Activated CD8-positive, alpha-beta memory T cell treated with anti-CD3 and anti-CD28 coated beads, Interleukin-2, amount 50 U/mL, for 24 hours (primary cell): Measurements from ENCODE around the gene TRIM24.
"Not testable (repeated sequence)": the region's sequence is repeated elsewhere in the genome, so short reads cannot be mapped to it uniquely, and the experiment has no call there.

Source experiments
- DNase-seq: peaks from one replicate; pipeline ENCODE4 v3.0.0-alpha.2; 2020; ENCODE audit errors: extremely low read depth

TRIM24 gene

DNA sequence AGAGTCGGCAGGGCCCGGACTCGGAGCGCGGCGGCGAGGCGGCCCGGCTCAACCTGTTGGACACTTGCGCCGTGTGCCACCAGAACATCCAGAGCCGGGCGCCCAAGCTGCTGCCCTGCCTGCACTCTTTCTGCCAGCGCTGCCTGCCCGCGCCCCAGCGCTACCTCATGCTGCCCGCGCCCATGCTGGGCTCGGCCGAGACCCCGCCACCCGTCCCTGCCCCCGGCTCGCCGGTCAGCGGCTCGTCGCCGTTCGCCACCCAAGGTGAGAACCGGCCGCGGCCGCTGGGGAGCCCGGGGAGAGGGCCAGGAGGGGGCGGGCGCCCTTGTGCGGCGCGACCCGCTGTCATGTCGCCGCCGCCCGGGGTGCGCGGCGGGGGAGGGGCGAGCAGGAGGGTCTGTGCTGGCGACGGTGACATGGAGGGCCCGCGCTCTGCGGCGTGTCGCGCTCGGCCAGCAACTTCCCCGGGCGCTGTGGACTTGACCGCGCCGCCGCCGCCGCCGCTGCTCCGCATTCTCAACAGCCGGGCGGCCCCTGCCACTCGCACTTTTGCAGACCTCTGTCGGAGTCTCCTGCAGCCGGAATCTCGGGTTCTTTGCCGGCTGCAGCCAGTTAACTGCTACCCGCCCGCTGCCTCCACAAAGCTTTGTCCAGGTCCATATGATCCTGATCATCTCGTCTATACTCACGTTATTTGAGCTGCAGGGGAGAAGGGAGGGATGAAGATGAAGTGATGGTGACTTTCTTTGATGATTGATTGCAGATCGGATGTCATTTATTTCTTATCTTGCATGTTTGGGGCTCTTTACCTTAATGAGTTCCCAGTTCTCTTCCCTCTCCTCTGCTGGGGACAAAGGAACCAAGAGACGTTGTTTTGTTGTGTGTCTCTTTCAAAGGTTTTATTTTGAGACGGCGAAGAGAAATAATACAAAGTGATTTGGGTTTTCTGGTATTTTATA, 869 bp downstream of the TRIM24 start:
- DNase-seq: peak; percentile 13

DNA sequence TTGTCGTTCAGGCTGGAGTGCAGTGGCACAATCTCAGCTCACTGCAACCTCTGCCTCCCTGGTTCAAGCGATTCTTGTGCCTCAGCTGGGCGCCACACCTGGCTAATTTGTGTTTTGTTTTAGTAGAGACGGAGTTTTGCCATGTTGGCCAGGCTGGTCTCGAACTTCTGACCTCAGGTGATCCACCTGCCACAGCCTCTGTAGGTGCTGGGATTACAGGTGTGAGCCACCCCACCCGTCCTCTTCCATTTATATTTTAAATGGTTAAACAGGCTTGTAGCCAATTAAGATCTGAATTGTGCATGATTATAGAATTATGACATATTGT, 3.2 kb downstream of the TRIM24 start:
- not testable (repeated sequence) for DNase-seq

DNA sequence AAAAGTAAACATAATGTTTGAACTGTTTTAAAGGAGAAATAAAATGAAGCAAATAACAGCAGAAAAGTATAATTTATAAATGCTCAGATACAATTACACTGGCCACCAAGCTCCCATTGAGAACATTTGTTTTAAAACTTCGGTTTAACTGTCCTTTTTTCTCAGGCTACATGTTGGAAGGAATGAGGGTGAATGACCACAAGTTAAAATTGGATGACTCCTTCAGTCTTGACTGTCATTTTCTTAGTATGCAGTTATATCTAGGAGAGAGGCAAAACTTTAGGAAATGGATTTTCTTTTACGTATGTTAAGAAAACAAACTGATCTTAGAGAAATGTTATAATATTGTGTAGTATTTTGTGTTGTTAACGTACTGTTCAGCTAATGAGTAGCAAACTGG, 5.0 kb downstream of the TRIM24 start:
- DNase-seq: no peak

DNA sequence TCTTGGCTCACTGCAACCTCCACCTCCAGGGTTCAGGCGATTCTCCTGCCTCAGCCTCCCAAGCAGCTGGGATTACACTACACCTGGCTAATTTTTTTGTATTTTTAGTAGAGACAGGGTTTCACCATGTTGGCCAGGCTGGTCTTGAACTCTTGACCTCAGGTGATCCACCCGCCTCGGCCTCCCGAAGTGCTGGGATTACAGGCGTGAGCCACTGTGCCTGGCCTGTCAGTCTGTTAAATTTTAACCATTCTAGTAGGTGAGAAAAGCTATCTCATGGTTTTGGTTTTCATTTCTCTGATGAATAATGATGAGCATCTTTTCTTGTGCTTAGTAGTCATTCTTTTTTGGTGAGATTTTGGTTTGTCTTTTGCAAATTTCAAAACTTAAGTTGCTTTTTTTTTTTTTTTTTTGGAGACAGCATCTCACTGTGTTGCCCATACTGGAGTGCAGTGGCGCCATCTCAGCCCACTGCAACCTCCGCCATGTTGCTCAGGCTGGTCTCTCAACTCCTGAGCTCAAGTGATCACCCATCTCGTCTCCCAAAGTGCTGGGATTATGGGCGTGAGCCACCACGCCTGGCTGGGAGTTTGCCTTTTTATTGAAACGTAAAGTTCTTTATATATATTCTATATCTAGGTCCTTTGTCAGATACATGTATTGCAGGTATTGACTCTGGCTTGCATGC, 6.2 kb downstream of the TRIM24 start:
- DNase-seq: not testable (repeated sequence)

DNA sequence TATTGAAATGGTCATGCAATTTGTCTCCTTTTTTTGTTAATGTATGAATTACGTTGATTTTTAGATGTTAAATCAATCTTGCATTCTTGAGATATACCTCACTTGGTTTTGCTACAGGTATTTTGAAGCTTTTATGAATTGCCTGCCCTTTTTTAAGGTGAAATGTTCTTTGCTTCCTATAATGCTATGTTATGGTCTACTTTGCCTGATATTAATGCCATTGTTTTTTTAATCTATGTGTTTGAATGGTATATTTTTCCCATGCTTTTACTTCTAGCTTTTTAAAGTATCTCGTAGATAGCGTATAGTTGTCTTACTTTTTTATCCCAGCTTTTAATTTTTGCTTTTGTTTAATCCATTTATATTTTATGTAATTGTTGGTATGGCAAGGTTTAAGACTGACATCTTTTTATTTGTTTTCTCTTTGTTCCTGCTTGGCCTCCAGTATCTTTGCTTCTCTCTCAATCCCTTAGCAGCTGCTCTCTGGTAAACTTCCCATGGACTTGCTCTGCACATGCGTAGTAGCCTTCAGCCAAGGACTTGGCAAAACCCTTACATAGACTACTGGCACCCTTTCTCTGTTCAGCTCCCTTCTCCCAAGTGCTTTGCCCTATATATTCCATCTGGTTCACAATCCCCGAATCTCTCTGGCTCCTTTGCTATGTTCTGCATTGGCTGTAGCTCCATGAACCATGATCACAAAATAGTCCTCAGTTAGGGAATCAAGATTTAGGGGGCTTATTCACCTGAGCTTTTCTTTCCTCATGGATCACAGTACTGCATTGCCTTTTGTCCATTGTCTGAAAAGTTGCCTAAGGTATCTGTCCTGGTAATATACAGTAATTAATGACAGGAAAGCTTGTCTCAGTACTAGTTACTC, 8.4 kb downstream of the TRIM24 start:
- DNase-seq: no peak

DNA sequence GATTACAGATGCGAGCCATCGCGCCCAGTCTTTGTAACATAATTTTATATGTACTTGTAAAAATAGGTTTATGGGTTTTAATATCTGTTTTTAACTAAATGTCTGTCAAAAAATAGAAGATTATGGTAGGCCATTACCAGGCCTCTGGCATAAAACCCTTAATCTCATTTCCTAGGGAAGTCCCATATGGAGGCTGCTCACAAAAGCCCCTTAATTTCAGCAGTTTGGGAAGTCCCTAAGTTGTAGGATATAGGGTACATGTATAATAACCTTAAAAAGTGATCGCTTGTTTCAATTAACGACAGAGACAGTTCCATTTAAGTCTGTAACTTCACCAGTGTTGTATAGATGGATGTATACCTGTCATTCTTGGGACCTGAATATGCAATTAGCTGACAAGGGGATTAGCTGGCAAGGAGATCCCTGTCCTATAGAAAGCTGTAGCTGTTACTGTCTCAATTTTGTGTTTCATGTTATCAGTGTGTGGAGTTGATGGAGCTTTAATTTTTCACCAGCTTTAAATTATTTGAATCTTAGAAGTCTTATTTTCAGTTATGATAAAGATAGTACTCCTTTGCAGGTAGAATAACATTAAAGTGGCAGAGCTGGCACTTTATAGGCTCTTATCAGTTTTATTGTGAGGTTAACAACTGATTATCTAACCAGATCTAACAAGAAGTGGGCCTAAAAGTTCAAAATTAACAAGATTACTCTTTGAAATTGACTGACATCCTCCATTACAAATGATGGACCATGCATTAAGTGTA, 10.5 kb downstream of the TRIM24 start:
- DNase-seq: no peak

DNA sequence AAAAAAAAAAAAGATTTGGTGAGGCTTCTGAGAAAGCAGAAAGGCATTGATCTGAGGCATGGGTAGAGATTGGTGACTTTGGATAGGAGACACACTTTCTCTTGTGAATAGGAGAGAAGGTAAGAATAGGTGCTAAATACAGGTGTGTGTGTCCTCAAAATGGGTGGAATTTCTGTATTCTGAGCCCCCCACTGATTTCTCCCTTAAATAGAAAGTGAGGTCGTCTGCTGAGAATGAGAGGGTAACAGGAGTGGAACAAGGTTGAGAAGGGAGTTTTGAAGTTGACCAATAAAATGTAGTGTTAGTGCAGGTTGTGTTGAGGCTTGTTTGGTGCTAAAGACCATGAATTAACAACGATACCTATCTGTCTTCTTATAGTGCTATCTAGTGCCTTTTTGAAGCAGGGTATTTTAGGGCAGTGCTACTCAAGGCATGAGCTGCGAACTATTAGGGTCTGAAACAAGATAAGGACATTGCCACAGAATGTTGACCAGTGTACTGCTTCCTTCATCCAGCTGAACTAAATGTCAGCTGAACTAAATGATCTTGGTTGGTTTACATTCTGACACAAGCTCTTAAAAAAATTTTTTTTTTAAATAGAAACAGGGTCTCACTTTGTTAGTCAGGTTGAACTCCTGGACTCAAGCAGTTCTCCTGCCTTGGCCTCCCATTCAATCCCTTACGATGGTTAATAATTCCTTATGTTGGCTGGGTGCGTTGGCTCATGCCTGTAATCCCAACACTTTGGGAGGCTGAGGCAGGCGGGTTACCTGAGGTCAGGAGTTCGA, 12.4 kb downstream of the TRIM24 start:
- no peak for DNase-seq

DNA sequence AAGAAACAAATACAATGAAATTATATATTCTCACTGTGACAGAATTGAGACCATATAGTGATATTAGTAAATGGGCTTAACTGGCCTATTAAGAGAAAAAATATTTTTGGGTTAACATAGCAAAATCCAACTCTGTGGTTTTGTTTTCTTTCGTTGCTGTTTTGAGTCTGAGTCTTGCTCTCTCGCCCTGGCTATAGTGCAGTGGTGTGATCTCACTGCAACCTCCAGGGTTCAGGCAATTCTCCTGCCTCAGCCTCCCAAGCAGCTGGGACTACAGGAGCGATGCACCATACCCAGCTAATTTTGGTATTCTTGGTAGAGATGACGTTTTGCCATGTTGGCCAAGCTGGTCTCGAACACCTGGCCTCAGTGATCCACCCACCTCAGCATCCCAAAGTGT, 15.3 kb downstream of the TRIM24 start:
- no peak for DNase-seq

DNA sequence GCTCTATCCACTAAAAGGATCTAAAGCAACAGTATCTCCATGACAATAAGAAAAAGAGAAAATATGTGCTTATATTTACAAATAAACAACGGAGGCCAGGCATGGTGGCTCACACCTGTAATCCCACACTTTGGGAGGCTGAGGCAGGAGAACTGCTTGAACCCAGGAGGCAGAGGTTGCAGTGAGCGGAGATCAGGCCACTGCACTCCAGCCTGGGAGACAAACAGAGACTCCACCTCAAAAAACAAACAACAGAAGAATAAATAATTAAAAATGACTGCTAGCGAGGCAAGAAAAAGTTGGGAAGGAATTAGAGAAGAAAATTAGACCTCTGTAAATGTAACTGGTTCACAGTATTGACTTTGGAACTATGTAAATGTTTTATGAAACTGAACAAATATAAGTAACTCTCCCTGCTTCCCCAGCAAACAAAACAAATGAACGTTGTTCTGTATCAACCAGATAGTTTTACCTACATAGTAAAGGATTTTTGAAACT, 17.1 kb downstream of the TRIM24 start:
- DNase-seq: no peak

DNA sequence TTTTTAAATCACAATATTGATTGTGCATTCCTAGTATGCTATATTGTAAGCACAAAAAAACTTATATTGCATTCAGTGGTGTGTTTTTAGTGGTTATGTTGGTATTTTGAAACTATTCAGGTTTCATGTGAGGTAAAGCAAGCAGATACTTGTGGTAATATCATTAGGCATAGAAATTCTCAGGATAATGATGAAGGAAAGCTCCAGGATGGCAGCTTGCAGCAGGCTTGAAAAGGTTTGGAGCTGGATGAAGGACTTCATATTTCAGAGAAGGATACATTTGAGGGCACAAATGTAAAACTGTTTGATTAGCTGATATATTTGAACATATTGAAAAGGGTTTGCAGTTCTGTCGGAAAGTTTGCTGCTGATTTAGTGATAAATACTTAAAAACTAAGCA, 17.5 kb downstream of the TRIM24 start:
- no peak for DNase-seq

DNA sequence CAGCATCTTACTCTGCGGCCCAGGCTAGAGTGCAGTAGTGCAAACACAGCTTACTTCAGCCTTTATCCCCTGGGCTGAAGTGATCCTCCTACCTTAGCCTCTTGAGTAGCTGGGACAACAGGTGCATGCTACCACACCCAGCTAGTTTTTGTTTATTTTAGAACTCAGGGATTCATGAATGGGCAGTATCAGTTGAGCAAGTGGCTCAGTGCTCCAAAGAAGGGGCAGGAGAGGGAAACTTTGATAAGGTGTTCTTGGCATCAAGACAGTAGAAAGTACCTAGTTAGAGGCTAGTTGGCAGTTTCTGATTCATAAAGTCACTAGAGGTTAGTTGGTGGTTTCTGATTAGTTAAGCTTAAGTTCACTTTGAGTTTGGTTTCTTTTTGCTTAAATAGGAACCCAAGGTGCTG, 18.4 kb downstream of the TRIM24 start:
- DNase-seq: no peak

DNA sequence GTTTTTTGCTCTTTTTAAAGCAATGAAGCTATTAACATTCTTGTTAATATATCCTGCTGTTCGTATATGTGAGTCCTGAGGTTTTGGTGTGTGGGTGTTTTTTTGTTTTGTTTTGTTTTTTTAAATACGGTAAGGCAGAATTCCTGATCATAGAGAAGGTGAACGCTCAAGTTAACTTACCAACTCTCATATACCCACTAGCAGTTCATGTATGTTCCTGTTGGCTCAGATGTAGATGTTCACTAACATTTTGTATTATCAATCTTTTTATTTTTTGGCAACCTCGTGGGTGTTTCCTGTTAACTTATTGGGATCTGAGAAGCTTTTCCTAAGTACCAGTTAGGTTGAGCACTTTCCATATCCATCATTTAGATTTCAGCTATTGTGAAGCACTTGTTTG, 20.5 kb downstream of the TRIM24 start:
- no peak for DNase-seq

DNA sequence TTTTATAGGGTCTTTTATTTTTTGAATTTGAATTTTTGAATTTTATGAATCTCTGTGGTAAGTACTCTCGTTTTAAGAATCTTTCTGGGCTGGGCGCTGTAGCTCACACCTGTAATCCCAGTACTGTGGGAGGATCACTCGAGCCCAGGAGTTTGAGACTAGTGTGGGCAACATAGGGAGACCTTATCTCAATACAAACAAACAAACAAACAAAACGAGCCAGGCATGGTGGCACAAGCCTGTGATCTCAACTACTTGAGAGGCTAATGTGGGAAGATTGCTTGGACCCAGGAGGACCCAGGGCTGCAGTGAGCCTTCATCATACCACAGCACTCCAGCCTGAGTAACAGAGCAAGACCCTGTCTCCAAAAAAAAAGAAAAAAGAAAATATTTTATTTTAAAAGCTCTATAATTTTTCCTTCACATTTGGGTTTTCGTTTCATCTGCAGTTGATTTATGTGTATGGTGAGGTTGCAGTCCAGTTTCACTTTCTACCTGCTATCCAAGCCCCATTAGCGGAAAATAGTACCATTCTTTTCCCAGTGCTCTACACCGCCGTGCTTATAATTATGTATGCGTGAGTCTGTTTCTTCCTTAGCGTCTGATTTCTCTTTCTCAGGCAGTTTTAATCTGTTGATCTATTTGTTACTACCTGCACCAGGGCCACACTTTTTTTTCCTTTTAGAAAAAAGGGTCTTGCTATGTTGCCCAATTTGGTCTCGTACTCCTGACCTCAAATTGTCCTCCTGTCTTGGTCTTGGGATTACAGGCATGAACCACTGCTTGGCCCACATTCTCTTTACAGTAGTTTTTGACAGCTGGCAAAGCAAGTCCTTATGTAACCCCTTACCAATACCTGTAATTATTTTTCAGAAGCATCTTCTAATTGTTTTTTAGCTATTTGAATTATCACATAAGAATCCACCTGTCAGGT, 21.7 kb downstream of the TRIM24 start:
- DNase-seq: no peak

DNA sequence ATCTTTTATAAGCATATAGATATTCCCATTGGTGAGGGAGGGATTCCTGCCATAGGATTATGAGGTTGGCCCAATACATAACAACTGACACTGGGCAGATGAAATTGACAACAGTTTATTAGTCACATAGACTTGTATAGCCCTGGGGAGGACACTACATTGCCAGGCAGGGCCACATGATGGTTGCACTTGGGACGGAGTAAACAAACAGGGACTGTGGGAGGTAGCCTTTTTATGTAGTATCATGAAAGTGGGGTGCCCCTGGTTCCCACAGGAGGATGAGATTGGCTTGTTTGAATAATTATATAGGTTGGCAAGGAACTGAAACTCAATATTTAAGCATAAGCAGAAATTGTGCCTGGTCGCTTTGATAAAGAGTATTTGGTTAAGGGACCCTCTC, 23.5 kb downstream of the TRIM24 start:
- no peak for DNase-seq

DNA sequence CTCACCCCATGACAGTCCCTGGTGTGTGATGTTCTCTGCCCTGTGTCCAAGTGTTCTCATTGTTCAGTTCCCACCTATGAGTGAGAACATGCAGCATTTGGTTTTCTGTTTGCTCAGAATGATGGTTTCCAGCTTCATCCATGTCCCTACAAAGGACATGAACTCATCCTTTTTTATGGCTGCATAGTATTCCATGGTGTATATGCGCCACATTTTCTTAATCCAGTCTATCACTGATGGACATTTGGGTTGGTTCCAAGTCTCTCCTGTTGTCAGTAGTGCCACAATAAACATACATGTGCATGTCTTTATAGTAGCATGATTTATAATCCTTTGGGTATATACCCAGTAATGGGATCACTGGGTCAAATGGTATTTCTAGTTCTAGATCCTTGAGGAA, 25.4 kb downstream of the TRIM24 start:
- DNase-seq: not testable (repeated sequence)

DNA sequence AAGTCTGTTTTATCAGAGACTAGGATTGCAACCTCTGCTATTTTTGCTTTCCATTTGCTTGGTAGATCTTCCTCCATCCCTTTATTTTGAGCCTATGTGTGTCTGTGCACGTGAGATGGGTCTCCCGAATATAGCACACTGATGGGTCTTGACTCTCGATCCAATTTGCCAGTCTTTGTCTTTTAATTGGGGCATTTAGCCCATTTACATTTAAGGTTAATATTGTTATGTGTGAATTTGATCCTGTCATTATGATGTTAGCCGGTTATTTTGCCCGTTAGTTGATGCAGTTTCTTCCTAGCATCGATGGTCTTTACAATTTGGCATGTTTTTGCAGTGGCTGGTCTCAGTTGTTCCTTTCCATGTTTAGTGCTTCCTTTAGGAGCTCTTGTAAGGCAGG, 29.1 kb downstream of the TRIM24 start:
- not testable (repeated sequence) for DNase-seq

DNA sequence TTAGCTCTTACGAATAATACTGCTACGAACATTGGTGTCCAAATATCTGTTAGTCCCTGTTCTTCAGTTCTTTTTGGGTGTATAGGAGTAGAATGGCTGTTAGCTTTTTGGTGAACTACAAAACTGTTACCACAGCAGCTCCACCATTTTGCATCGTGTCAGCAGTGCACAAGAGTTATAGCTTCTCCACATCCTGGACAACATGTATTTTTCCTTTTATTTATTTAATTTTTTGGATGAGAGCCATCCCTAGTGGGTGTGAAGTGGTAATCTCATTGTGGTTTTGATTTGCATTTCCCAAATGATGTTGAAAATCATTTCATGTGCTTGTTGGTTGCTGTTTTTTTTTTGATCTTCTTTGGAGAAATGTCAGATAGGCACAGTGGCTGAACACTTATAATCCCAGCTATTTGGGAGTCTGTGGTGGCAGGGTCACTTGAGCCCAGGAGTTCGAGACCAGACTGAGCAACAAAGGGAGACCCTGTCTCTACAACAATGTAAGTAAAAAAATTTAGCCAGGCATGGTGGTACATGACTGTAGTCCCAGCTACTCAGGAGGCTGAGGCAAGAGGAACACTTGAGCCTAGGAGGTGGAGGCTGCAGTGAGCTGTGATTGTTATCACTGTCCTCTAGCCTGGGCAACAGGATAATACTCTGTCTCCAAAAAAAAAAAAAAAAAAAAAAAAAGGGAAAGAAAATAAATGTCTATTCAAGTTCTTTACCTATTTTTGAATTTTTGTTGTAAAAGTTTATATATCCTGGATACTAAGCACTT, 31.7 kb downstream of the TRIM24 start:
- DNase-seq: no peak

DNA sequence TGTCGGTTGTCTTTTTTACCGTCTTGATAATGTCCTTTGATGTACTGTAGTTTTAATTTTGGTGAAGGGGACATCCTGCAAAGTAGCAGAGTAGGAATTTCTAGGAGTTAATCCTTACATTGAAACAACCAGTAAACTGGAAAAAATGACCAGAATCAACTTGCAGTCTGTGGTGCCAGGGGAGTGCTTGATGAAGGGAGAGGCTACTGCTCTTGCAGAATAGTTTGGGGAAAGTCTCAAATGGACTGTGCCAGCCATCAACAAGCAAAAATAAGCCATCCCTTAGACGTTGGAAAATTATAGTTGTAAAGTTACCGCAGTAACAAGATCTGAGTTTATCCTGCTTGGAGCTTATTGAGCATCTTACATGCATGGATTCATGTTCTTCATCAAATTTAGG, 32.4 kb downstream of the TRIM24 start:
- DNase-seq: no peak

DNA sequence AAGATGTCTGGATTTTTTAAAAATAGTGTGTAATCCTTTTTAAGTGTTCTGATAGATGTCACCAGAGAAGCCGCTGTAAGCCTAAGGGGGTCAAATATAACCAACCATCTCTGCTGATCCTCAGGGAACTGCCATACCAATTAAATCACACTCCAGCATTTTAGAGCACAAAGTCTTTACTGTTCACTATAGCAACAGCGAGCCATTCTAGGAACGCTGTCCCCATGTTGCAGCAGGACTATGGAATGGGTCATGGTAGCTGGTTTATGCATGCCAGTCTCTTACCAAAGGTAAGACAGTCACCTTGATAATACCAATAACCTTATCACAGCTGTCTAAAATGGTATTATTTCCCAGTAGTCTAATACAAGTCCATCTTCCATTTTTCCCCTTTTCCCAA, 33.5 kb downstream of the TRIM24 start:
- no peak for DNase-seq
